ENCODE data around the gene IRF3.

Gene IRF3

GRCh38 chr19:49665036-49665350 is 664 bp downstream of the IRF3 start:
- DNase-seq, result no peak

- DNase-seq, result peak; percentile 47 to 51
Measured at GRCh38 chr19:49664171-49665035, 1.3 kb downstream of the IRF3 start.

GRCh38 chr19:49663224-49663623 is 2.4 kb downstream of the IRF3 start:
- no peak for DNase-seq

- no peak for DNase-seq
Measured at GRCh38 chr19:49662011-49662410, 3.6 kb downstream of the IRF3 start.

GRCh38 chr19:49660338-49660961 is 5.2 kb downstream of the IRF3 start:
- no peak for DNase-seq

- DNase-seq, result no peak
Measured at GRCh38 chr19:49658566-49659442, 6.9 kb downstream of the IRF3 start.

GRCh38 chr19:49658139-49658517 is 7.5 kb downstream of the IRF3 start:
- no peak for DNase-seq

- DNase-seq, result no peak
Measured at GRCh38 chr19:49657493-49658138, 8.0 kb downstream of the IRF3 start.

- no peak for DNase-seq
Measured at GRCh38 chr19:49656456-49657109, 9.1 kb downstream of the IRF3 start.

- no peak for DNase-seq
Measured at GRCh38 chr19:49655570-49656455, 9.8 kb downstream of the IRF3 start.

- DNase-seq, result no peak
Measured at GRCh38 chr19:49654581-49654980, 11.1 kb downstream of the IRF3 start.

GRCh38 chr19:49653466-49653806 is 12.2 kb downstream of the IRF3 start:
- no peak for DNase-seq

GRCh38 chr19:49652551-49653465 is 12.8 kb downstream of the IRF3 start:
- no peak for DNase-seq

GRCh38 chr19:49651820-49652550 is 13.7 kb downstream of the IRF3 start:
- no peak for DNase-seq

GRCh38 chr19:49651029-49651819 is 14.4 kb downstream of the IRF3 start:
- no peak for DNase-seq

GRCh38 chr19:49646586-49646985 is 19.1 kb downstream of the IRF3 start:
- no peak for DNase-seq

GRCh38 chr19:49645995-49646394 is 19.7 kb downstream of the IRF3 start:
- no peak for DNase-seq

GRCh38 chr19:49645592-49645991 is 20.1 kb downstream of the IRF3 start:
- no peak for DNase-seq

- DNase-seq, result no peak
Measured at GRCh38 chr19:49643466-49643865, 22.2 kb downstream of the IRF3 start.

All from AML-193 (cell line).